ELF-1 (cell line): ENCODE data around the gene HOXD13.

Experiments
- DNase-seq: peaks from one replicate; pipeline ENCODE4 v3.0.0-alpha.2; 2016; ENCODE audit warnings: low read depth, low spot score

Gene HOXD13

GRCh38 chr2:176092270-176093144, at the start of gene HOXD13:
HOXD13 (plus strand) TSS chr2:176092721; CDS start chr2:176092891, 170 bp downstream.
- peak; percentile 69 for DNase-seq

- DNase-seq, result no peak
Observed at GRCh38 chr2:176056406-176056805, 36.1 kb upstream of the HOXD13 start.

- DNase-seq, result no peak
Observed at GRCh38 chr2:176063958-176064357, 28.6 kb upstream of the HOXD13 start.

GRCh38 chr2:176066645-176067588, 25.6 kb upstream of the HOXD13 start:
- peak; percentile 38 for DNase-seq

GRCh38 chr2:176067589-176068418, 24.7 kb upstream of the HOXD13 start:
- DNase-seq, result no peak

GRCh38 chr2:176068419-176068832, 24.1 kb upstream of the HOXD13 start:
- peak; percentile 28 for DNase-seq

GRCh38 chr2:176071330-176072291, 20.9 kb upstream of the HOXD13 start:
- DNase-seq, result no peak

- no peak for DNase-seq
Observed at GRCh38 chr2:176072292-176072669, 20.2 kb upstream of the HOXD13 start.

- peak; percentile 65 for DNase-seq
Observed at GRCh38 chr2:176072951-176073904, 19.3 kb upstream of the HOXD13 start.

- DNase-seq, result no peak
Observed at GRCh38 chr2:176074919-176075425, 17.5 kb upstream of the HOXD13 start.

GRCh38 chr2:176075481-176075880, 17.0 kb upstream of the HOXD13 start:
- peak; percentile 70 for DNase-seq

GRCh38 chr2:176076063-176076462, 16.5 kb upstream of the HOXD13 start:
- no peak for DNase-seq

- no peak for DNase-seq
Observed at GRCh38 chr2:176076796-176077195, 15.7 kb upstream of the HOXD13 start.

- DNase-seq, result peak; percentile 21
Observed at GRCh38 chr2:176078541-176079284, 13.8 kb upstream of the HOXD13 start.

GRCh38 chr2:176079285-176079830, 13.2 kb upstream of the HOXD13 start:
- peak; percentile 82 for DNase-seq

GRCh38 chr2:176079831-176080539, 12.5 kb upstream of the HOXD13 start:
- peak; percentile 93 for DNase-seq
